Measurements from ENCODE around the gene PLXNA4. TPM values are rescaled to one million over a fixed set of nuclear protein-coding genes. Genes with fewer than 3 reads are reported as not detected.

The PLXNA4 gene
- total RNA-seq, 1 experiment from 2014 or later, result not detected

GRCh38 chr7:132270517-132270916 is 305.8 kb downstream of the PLXNA4 start:
- Histone ChIP-seq H3K9me2 (ENCODE audit: insufficient read depth) (no peaks in the 10 kb centered on the region), H3K9me3 (ENCODE audit: control insufficient read depth in 1 of 2, insufficient read depth in 1 of 2, low read depth in 1 of 2, low read length in 2 of 2) (no peaks in the 10 kb centered on the region), H3K4me3 (replicated peaks in 1 of 2; ENCODE audit: low read depth in 1 of 2, low read length in 2 of 2) (no peak overlapping the region), H2AFZ (ENCODE audit: low read depth, low read length, poor library complexity, severe bottlenecking) (no peak overlapping the region), H3K9ac (ENCODE audit: low read length) (no peak overlapping the region), H3K4me2 (ENCODE audit: low read length) (no peak overlapping the region), H3K27ac (ENCODE audit: low read depth, low read length) (no peak overlapping the region), H3K27me3 (ENCODE audit: insufficient read depth, low read length) (peaks cover 30% of the 10 kb centered on the region), H3K4me1 (ENCODE audit: control insufficient read depth in 1 of 2, insufficient read depth in 2 of 2, low read length in 2 of 2) (no peaks in the 10 kb centered on the region), H3K79me2 (ENCODE audit: insufficient read depth, low read length) (no peaks in the 10 kb centered on the region), H4K20me1 (ENCODE audit: insufficient read depth) (no peaks in the 10 kb centered on the region), H3K36me3 (ENCODE audit: control insufficient read depth in 1 of 2, insufficient read depth in 2 of 2, low read length in 2 of 2) (no peaks in the 10 kb centered on the region)
- DNase-seq (ENCODE audit: low read depth, low spot score) (no peak), ATAC-seq (no peak)
- ChIA-PET RAD21 (ENCODE audit: low non-redundant PET in 1 of 2, low total read pairs in 2 of 2, uncharacterized antibody in 2 of 2, unreplicated experiment in 2 of 2) (no interaction called here), CTCF (no interaction called here), POLR2A (no interaction called here)
- intact Hi-C loops (cut with micrococcal nuclease), result no loop called here
- TF ChIP-seq ZFX (IDR thresholded peaks at IDR 0.05) (no peak), REST (IDR thresholded peaks at IDR 0.05; ENCODE audit: low read depth) (peak; percentile 76), CBX3 (IDR thresholded peaks at IDR 0.05; ENCODE audit: low read depth) (no peak)
- no TSS peak for BruUV-seq (replicated peaks)

GRCh38 chr7:132269718-132270117 is 306.6 kb downstream of the PLXNA4 start:
- H3K9me2 ChIP-seq (ENCODE audit: insufficient read depth), result no peaks in the 10 kb centered on the region
- H3K27ac ChIP-seq (ENCODE audit: low read depth, low read length), result no peak overlapping the region
- no peaks in the 10 kb centered on the region for H3K4me1 ChIP-seq (ENCODE audit: control insufficient read depth in 1 of 2, insufficient read depth in 2 of 2, low read length in 2 of 2)
- DNase-seq (ENCODE audit: low read depth, low spot score) (no peak), ATAC-seq (no peak)
- RAD21 ChIA-PET (ENCODE audit: low non-redundant PET in 1 of 2, low total read pairs in 2 of 2, uncharacterized antibody in 2 of 2, unreplicated experiment in 2 of 2), result no interaction called here
- no peak overlapping the region for H3K9ac ChIP-seq (ENCODE audit: low read length)
- intact Hi-C loops (cut with micrococcal nuclease), result no loop called here
- POLR2A ChIA-PET, result no interaction called here
- CTCF ChIA-PET, result no interaction called here
- BruUV-seq (replicated peaks), result no TSS peak
- H3K4me3 ChIP-seq (replicated peaks in 1 of 2; ENCODE audit: low read depth in 1 of 2, low read length in 2 of 2), result no peak overlapping the region
- peaks cover 37% of the 10 kb centered on the region for H3K27me3 ChIP-seq (ENCODE audit: insufficient read depth, low read length)
- H2AFZ ChIP-seq (ENCODE audit: low read depth, low read length, poor library complexity, severe bottlenecking), result no peak overlapping the region
- H4K20me1 ChIP-seq (ENCODE audit: insufficient read depth), result no peaks in the 10 kb centered on the region
- no peaks in the 10 kb centered on the region for H3K79me2 ChIP-seq (ENCODE audit: insufficient read depth, low read length)
- H3K9me3 ChIP-seq (ENCODE audit: control insufficient read depth in 1 of 2, insufficient read depth in 1 of 2, low read depth in 1 of 2, low read length in 2 of 2), result no peaks in the 10 kb centered on the region
- TF ChIP-seq, protein P1, sequence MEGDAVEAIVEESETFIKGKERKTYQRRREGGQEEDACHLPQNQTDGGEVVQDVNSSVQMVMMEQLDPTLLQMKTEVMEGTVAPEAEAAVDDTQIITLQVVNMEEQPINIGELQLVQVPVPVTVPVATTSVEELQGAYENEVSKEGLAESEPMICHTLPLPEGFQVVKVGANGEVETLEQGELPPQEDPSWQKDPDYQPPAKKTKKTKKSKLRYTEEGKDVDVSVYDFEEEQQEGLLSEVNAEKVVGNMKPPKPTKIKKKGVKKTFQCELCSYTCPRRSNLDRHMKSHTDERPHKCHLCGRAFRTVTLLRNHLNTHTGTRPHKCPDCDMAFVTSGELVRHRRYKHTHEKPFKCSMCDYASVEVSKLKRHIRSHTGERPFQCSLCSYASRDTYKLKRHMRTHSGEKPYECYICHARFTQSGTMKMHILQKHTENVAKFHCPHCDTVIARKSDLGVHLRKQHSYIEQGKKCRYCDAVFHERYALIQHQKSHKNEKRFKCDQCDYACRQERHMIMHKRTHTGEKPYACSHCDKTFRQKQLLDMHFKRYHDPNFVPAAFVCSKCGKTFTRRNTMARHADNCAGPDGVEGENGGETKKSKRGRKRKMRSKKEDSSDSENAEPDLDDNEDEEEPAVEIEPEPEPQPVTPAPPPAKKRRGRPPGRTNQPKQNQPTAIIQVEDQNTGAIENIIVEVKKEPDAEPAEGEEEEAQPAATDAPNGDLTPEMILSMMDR (IDR thresholded peaks at IDR 0.05 in 2 of 3, conservative IDR thresholded peaks at IDR 0.05 in 1 of 3; ENCODE audit: borderline replicate concordance in 1 of 3, insufficient read depth in 1 of 3, low read depth in 2 of 3, low read length in 2 of 3), result no peak
- TF ChIP-seq POLR2A (IDR thresholded peaks at IDR 0.05; ENCODE audit: borderline replicate concordance, extremely low read depth, insufficient read depth, insufficient read length) (no peak), EZH2phosphoT487 (IDR thresholded peaks at IDR 0.05; ENCODE audit: borderline replicate concordance) (no peak), FOSL1 (IDR thresholded peaks at IDR 0.05; ENCODE audit: low read depth) (no peak), YY1 (IDR thresholded peaks at IDR 0.05; ENCODE audit: extremely low read depth, insufficient replicate concordance, low read depth, low read length) (no peak), ZBTB33 (IDR thresholded peaks at IDR 0.05; ENCODE audit: extremely low read depth, insufficient replicate concordance, low read length) (no peak), POLR2AphosphoS5 (IDR thresholded peaks at IDR 0.05; ENCODE audit: low read depth, low read length) (no peak), EGR1 (IDR thresholded peaks at IDR 0.05; ENCODE audit: low read depth) (no peak), CEBPB (IDR thresholded peaks at IDR 0.05; ENCODE audit: low read depth) (no peak), EZH2 (IDR thresholded peaks at IDR 0.05) (no peak), ZFX (IDR thresholded peaks at IDR 0.05) (no peak)
- no peak overlapping the region for H3K4me2 ChIP-seq (ENCODE audit: low read length)
- H3K36me3 ChIP-seq (ENCODE audit: control insufficient read depth in 1 of 2, insufficient read depth in 2 of 2, low read length in 2 of 2), result no peaks in the 10 kb centered on the region
